IMR-90 (cell line): ENCODE results near the gene PISD. TPM values are rescaled to one million over a fixed set of nuclear protein-coding genes. Genes with fewer than 3 reads are reported as not detected.

ENCODE experiments used
- ELK1 ChIP-seq: fragments of 150-350 bp; IDR thresholded peaks from 2 replicates; pipeline ENCODE4 v1.6.1; 2016; ENCODE audit warnings: low read depth, mild to moderate bottlenecking, low read length, moderate library complexity, borderline replicate concordance
- MAFK ChIP-seq: IDR thresholded peaks from 2 replicates; pipeline ENCODE4 v1.6.1; 2012; ENCODE audit warnings: low read depth, low read length, improper control_type of control experiment
- MAZ ChIP-seq: IDR thresholded peaks from 2 replicates; pipeline ENCODE4 v1.6.1; 2012; ENCODE audit warnings: low read depth, mild to moderate bottlenecking, low read length, improper control_type of control experiment, moderate library complexity, borderline replicate concordance
- RCOR1 ChIP-seq: IDR thresholded peaks from 2 replicates; pipeline ENCODE4 v1.6.1; 2012; ENCODE audit warnings: mild to moderate bottlenecking, low read length, improper control_type of control experiment; ENCODE audit not compliant: insufficient replicate concordance
- SMC3 ChIP-seq: fragments of 150-350 bp; IDR thresholded peaks from 2 replicates; pipeline ENCODE4 v1.6.1; 2016; ENCODE audit warnings: low read depth, mild to moderate bottlenecking, antibody characterized with exemption, low read length, moderate library complexity
- polyA plus RNA-seq, 3 experiments: library from polyadenylated mRNA; depleted of rRNA; stranded (reverse); fragments of >200 nt; gene quantifications; 2 replicates each; pipeline ENCODE4 v1.2.3, GENCODE V29; 2012; ENCODE audit warnings: low replicate concordance in 1 of 3
- total RNA-seq: library from RNA; depleted of rRNA; stranded (reverse); fragments of >200 nt; gene quantifications from 2 replicates; pipeline ENCODE4 v1.2.3, GENCODE V29; 2012

The PISD gene
- total and polyA plus RNA-seq, 2 of the 4 experiments (the other 2 are of a cell fraction) = 34.1 to 48.8 TPM

DNA sequence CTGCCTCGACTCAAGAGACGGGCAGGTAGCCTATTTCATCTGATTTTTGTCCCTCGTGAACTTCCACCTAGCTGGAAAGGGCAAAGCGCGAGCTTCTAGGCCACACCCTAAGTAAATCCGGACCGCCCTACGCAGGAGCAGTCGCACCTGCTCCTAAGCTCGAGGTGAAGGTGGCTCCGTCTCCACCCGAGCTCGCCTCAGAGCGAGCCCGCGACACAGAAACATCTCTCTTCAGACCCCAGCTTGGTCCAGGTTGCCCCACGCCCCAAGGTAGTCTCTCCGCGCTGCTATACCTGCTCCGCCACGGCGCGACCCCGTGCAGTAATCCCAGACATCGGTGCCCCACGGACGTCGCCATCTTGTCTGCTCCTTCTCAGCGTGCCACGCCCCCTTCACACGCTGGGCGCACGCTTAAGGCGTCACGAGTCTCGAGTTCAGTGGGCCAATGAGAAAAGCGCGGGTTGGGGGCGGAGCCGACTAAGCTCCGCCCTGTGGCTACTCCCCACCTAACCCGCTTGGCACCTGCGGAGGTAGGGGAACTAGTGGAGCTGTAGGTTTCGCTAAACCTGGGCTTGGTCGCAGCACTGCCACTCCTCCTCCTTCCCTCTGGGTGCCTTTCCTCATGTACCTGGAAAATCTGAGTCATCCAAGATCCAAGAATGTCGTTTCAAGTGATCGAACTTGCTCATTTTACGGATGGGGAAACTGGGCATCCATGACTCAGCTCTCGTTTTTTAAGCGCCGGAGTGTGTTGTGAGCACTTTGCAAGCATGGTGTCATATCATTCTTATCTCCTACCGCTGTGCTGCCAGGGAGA, at the start of gene PISD (continued):
- TF ChIP-seq ELK1 = no peak
- no peak for TF ChIP-seq SMC3
- peak; percentile 58; the same call in 1 of the 2 replicates for TF ChIP-seq MAZ
- TF ChIP-seq MAFK = no peak
- TF ChIP-seq RCOR1 = no peak
